Kasumi-1 (cell line): ENCODE data around the gene SERPINF2.
"Not testable (repeated sequence)": the region's sequence is repeated elsewhere in the genome, so short reads cannot be mapped to it uniquely, and the experiment has no call there.

Experiments
- DNase-seq, 2 experiments: peaks; one replicate each; lab custom pipeline; 2025; lab: John Stamatoyannopoulos, UW

SERPINF2 gene

GRCh38 chr17:1735418-1735817, 7.3 kb upstream of the SERPINF2 start:
- no peak for DNase-seq

- DNase-seq: no peak
Observed at GRCh38 chr17:1735834-1736347, 6.8 kb upstream of the SERPINF2 start.

DNA sequence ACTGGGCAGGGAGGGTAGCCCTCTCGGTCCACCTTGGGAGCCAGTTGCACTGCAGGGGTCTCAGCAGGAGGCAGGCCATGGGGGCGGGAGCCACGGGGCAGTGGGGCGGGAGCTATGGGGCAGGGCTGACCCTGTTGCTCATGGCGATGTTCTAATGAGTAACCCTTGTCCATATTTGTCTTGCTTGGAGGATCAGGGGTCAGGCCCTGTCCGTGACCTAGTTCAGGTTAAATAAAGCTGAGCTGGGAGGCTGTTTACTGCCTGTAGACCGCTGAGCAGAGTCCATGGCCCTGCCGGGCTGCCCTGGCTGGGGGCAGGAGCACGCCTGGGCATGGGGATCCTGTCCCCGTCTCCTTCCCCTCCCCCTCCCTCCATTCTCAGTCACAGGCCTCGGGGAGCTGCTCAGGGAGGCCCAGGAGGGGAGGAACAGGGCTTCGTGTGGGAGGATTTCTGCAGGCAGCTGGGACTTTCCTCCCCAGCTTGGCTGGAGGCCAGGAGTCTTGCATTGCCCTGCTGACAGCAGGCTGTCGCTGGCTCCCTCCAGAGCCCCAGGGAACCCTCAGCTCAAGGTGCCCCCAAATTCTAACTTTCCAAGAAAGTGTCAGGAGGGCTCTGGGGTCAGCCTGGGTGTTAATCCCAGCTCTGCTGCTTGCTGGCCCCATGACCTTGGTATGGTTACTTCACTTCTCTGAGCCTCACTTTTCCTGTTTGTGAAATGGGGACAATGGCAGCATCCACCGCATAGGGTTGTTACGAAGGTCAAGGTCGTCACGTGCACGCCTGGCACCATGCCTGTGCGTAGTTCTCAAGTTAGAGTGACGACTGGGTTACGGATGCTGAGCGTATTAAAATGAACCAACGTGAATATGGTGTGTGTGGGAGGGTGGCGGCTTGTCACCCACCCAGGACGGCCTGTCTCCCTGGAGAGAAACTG, 6.1 kb upstream of the SERPINF2 start:
- DNase-seq: peak; percentile 60 to 69

- DNase-seq: no peak
Observed at GRCh38 chr17:1737531-1738291, 5.0 kb upstream of the SERPINF2 start.

DNA sequence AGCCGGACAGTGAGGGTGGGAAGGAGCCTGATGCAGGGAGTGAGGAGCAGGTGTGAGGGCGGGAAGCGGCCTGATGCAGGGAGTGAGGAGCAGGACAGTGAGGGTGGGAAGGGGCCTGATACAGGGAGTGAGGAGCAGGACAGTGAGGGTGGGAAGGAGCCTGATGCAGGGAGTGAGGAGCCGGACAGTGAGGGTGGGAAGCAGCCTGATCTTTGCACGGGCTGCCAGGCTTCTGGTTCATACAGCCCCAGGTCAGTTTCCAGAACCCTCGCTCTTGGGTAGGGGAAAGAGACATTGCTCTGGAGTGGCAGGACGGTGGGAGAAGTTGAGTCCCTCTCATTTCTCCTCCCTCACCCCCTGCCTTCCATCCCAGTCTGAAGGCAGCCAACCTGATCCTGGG, 772 bp upstream of the SERPINF2 start:
- not testable (repeated sequence) for DNase-seq

- no peak for DNase-seq
Observed at GRCh38 chr17:1743088-1743439, 393 bp downstream of the SERPINF2 start.

DNA sequence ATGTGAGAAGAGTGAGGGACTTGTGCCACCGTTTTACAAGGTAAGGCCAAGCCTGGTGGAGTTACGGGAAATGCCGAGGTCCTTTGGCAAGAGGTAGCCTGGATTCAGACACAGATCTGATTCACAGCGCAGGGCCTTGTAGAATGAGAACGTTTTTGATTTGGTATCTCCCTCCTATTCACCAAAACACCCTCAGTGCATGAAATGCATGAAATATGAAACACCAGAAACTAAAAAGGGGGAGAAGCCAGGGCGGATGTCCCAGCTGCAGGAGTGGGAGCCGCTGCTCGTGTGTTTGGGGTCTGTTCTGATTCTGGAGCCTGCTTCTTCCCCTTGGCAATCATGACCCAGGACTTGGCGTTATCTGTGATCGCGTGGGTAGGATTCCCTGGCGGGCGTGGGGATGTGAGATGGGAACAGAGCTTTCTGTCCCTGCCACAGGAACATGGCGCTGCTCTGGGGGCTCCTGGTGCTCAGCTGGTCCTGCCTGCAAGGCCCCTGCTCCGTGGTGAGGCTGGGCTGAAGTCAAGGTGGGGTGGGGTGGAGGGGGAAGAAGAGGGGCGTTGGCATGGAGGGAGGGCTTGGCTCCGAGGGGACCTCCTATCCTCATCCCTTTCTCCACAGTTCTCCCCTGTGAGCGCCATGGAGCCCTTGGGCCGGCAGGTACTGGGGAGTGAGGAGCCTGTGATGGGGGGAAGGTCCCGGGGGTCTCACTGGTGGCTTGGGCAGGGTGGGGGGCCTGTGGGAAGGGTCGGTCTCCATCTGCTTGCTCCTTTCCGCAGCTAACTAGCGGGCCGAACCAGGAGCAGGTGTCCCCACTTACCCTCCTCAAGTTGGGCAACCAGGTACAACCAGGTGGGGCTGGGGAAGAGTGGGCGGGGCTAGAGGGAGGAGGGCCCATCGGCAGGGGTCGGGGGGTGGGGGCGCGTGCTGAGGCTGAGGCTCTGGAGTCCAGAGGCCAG, 2.2 kb downstream of the SERPINF2 start:
- no peak for DNase-seq

GRCh38 chr17:1745513-1746020, 2.9 kb downstream of the SERPINF2 start:
- DNase-seq: no peak

- DNase-seq: no peak
Observed at GRCh38 chr17:1746975-1747543, 4.4 kb downstream of the SERPINF2 start.

DNA sequence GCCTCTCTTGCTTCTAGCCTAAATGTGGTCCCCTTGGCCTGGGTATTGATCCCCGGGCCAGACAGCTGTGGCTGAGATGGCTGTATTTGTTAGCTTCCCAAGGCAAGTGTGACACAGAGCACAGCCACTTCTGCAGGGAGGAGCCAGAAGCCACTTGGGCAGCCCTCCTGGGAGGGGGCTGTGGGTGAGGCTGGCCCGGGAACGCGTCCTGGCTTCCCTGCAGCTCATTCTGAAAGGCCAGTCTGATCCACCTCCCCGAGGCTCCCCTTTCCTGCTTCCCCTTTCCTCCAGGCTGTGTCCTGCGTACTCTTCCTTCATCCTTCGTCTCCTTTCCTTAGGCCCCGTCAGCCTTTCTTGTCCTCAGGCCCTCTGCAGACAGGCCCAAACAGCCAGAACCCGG, 8.0 kb downstream of the SERPINF2 start:
- no peak for DNase-seq

GRCh38 chr17:1752425-1753262, 10.0 kb downstream of the SERPINF2 start:
- DNase-seq: peak; percentile 24 to 44

GRCh38 chr17:1753767-1754429, 11.2 kb downstream of the SERPINF2 start:
- DNase-seq: no peak

GRCh38 chr17:1754430-1755112, 11.9 kb downstream of the SERPINF2 start:
- DNase-seq: no peak

GRCh38 chr17:1755252-1755826, 12.7 kb downstream of the SERPINF2 start:
- DNase-seq: no peak

DNA sequence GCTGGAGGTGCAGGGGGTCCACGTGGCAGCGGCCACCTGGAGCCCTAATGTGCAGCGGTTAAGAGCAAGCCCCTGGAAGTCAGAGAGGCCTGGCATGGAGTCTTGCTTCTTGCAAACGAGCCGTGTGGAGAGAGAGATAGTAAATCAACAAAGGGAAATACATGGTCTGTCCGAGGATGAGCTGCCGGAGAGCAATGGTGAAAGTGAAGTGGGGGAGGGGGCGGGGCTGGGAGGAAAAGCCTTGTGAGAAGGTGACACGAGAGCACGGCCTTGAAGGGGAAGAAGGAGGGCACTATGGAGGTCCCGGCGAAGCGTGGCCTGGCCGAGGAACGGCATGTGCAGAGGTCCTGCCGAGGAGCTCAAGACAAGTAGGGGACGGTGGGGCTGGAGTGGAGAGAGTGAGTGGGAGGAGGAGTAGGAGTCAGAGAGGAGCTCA, 13.2 kb downstream of the SERPINF2 start:
- no peak for DNase-seq

- peak; percentile 4 to 29 for DNase-seq
Observed at GRCh38 chr17:1758807-1759206, 16.1 kb downstream of the SERPINF2 start.

DNA sequence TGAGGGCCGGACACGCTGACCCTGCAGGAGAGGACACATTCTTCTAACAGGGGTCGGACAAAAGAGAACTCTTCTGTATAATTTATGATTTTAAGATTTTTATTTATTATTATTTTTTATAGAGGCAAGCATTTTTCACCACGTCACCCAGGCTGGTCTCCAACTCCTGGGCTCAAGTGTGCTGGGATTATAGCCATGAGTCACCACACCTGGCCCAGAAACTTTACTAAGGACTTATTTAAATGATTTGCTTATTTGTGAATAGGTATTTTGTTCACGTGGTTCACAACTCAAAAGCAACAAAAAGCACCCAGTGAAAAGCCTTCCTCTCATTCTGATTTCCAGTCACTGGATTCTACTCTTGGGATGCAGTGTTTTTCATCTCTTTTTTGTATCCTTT, 16.9 kb downstream of the SERPINF2 start:
- no peak for DNase-seq

- DNase-seq: no peak
Observed at GRCh38 chr17:1762233-1762900, 19.7 kb downstream of the SERPINF2 start.
